H9 (cell line): ENCODE measurements around the gene BDH1. TPM values are rescaled to one million over a fixed set of nuclear protein-coding genes. Genes with fewer than 3 reads are reported as not detected.

Source experiments
- DNase-seq: peaks from one replicate; pipeline ENCODE4 v3.0.0-alpha.2; 2017
- H2AFZ ChIP-seq: one replicate; pipeline ENCODE4 v1.6.1; 2013; ENCODE audit warnings: mild to moderate bottlenecking, low read length, control low read depth, moderate library complexity
- H2AK5ac ChIP-seq: 2 replicates; pipeline ENCODE4 v1.6.1; 2013; ENCODE audit warnings: low read length, control low read depth, mixed read lengths; ENCODE audit not compliant: insufficient read length
- H2BK120ac ChIP-seq: one replicate; pipeline ENCODE4 v1.6.1; 2013; ENCODE audit warnings: low read depth, mild to moderate bottlenecking, low read length, control low read depth, inconsistent platforms; ENCODE audit not compliant: poor library complexity, severe bottlenecking
- H2BK12ac ChIP-seq: 2 replicates; pipeline ENCODE4 v1.6.1; 2013; ENCODE audit warnings: low read length, control low read depth, mixed read lengths, low read depth; ENCODE audit not compliant: insufficient read length
- H2BK15ac ChIP-seq: 2 replicates; pipeline ENCODE4 v1.6.1; 2013; ENCODE audit warnings: low read depth, low read length, control low read depth
- H2BK20ac ChIP-seq: one replicate; pipeline ENCODE4 v1.6.1; 2013; ENCODE audit warnings: low read depth, mild to moderate bottlenecking, low read length, control low read depth, inconsistent platforms; ENCODE audit not compliant: poor library complexity, severe bottlenecking
- H2BK5ac ChIP-seq: 2 replicates; pipeline ENCODE4 v1.6.1; 2013; ENCODE audit warnings: low read length, control low read depth, mixed read lengths; ENCODE audit not compliant: insufficient read length
- H3K14ac ChIP-seq: 2 replicates; pipeline ENCODE4 v1.6.1; 2013; ENCODE audit warnings: low read length, control low read depth; ENCODE audit not compliant: insufficient read depth
- H3K18ac ChIP-seq: 2 replicates; pipeline ENCODE4 v1.6.1; 2013; ENCODE audit warnings: low read depth, mild to moderate bottlenecking, mixed read lengths, low read length, control low read depth; ENCODE audit not compliant: insufficient read length
- H3K23ac ChIP-seq: 2 replicates; pipeline ENCODE4 v1.6.1; 2013; ENCODE audit warnings: low read length, control low read depth, mixed read lengths, low read depth; ENCODE audit not compliant: insufficient read length
- H3K23me2 ChIP-seq: 2 replicates; pipeline ENCODE4 v1.6.1; 2013; ENCODE audit warnings: low read depth, mild to moderate bottlenecking, mixed read lengths, low read length, control low read depth; ENCODE audit not compliant: insufficient read length, poor library complexity, severe bottlenecking
- H3K27ac ChIP-seq: 2 replicates; pipeline ENCODE4 v1.5.1; 2013; ENCODE audit warnings: low read length, control low read depth, mixed read lengths, low read depth; ENCODE audit not compliant: insufficient read length
- H3K27me3 ChIP-seq: 2 replicates; pipeline ENCODE4 v1.6.1; 2013; ENCODE audit warnings: low read length, control low read depth, inconsistent platforms; ENCODE audit not compliant: insufficient read depth
- H3K4ac ChIP-seq: 2 replicates; pipeline ENCODE4 v1.6.1; 2013; ENCODE audit warnings: low read depth, mild to moderate bottlenecking, control low read depth, inconsistent platforms, low read length, moderate library complexity
- H3K4me1 ChIP-seq: 2 replicates; pipeline ENCODE4 v1.6.1; 2013; ENCODE audit warnings: low read length, control low read depth, inconsistent platforms; ENCODE audit not compliant: insufficient read depth
- H3K4me2 ChIP-seq: 2 replicates; pipeline ENCODE4 v1.6.1; 2013; ENCODE audit warnings: low read length, control low read depth, mixed read lengths; ENCODE audit not compliant: insufficient read length, insufficient read depth
- H3K56ac ChIP-seq: 2 replicates; pipeline ENCODE4 v1.6.1; 2013; ENCODE audit warnings: low read depth, mild to moderate bottlenecking, mixed read lengths, low read length, control low read depth; ENCODE audit not compliant: insufficient read length
- H3K79me1 ChIP-seq: 2 replicates; pipeline ENCODE4 v1.6.1; 2013; ENCODE audit warnings: low read depth, mild to moderate bottlenecking, moderate library complexity, low read length, control low read depth, inconsistent platforms; ENCODE audit not compliant: insufficient read depth, poor library complexity, severe bottlenecking
- H3K79me2 ChIP-seq: 2 replicates; pipeline ENCODE4 v1.6.1; 2013; ENCODE audit warnings: low read length, control low read depth, inconsistent platforms; ENCODE audit not compliant: insufficient read depth
- H3K9ac ChIP-seq: 2 replicates; pipeline ENCODE4 v1.6.1; 2013; ENCODE audit warnings: low read length, control low read depth, mixed read lengths; ENCODE audit not compliant: insufficient read length; ENCODE audit errors: extremely low read depth
- H3K9me3 ChIP-seq: one replicate; pipeline ENCODE4 v1.6.1; 2013; ENCODE audit warnings: low read depth, low read length, inconsistent platforms; ENCODE audit not compliant: control insufficient read depth
- H3T11ph ChIP-seq: one replicate; pipeline ENCODE4 v1.6.1; 2013; ENCODE audit warnings: mild to moderate bottlenecking, low read length, control low read depth, inconsistent platforms
- H4K20me1 ChIP-seq: one replicate; pipeline ENCODE4 v1.6.1; 2013; ENCODE audit not compliant: control insufficient read depth, insufficient read length, insufficient read depth
- H4K5ac ChIP-seq: 2 replicates; pipeline ENCODE4 v1.6.1; 2013; ENCODE audit warnings: low read depth, mild to moderate bottlenecking, mixed read lengths, low read length, control low read depth; ENCODE audit not compliant: insufficient read length
- H4K8ac ChIP-seq: replicated peaks from 2 replicates; pipeline ENCODE4 v1.6.1; 2013; ENCODE audit warnings: low read length, control low read depth, mixed read lengths, low read depth; ENCODE audit not compliant: insufficient read length
- H4K91ac ChIP-seq: 2 replicates; pipeline ENCODE4 v1.6.1; 2013; ENCODE audit warnings: low read depth, mild to moderate bottlenecking, moderate library complexity, mixed read lengths, low read length, control low read depth; ENCODE audit not compliant: insufficient read length
- H3K27ac Mint-ChIP-seq, 3 experiments: 2 replicates in 2 of 3; 3 replicates in 1 of 3; pipeline ENCODE4 v1.8.0; 2020 to 2021; ENCODE audit warnings: mixed read lengths in 3 of 3, mild to moderate bottlenecking in 1 of 3, moderate library complexity in 1 of 3
- H3K27me3 Mint-ChIP-seq: 2 replicates; pipeline ENCODE4 v1.8.0; 2021; ENCODE audit warnings: low read depth, mild to moderate bottlenecking, moderate library complexity, mixed read lengths
- H3K36me3 Mint-ChIP-seq, 3 experiments: 2 replicates in 2 of 3; 3 replicates in 1 of 3; pipeline ENCODE4 v1.8.0; 2020 to 2021; ENCODE audit warnings: low read depth in 3 of 3, mixed read lengths in 3 of 3; ENCODE audit not compliant: insufficient read depth in 1 of 3
- H3K4me1 Mint-ChIP-seq, 2 experiments: 2 replicates each; pipeline ENCODE4 v1.8.0; 2020; ENCODE audit warnings: mixed read lengths in 2 of 2
- H3K4me3 Mint-ChIP-seq, 2 experiments: 2 replicates in 1 of 2; 3 replicates in 1 of 2; pipeline ENCODE4 v1.8.0; 2020 to 2021; ENCODE audit warnings: mild to moderate bottlenecking in 2 of 2, mixed read lengths in 2 of 2, moderate library complexity in 1 of 2
- H3K9me3 Mint-ChIP-seq, 2 experiments: 2 replicates in 1 of 2; 3 replicates in 1 of 2; pipeline ENCODE4 v1.8.0; 2020; ENCODE audit warnings: mild to moderate bottlenecking in 2 of 2, mixed read lengths in 2 of 2, moderate library complexity in 1 of 2
- CTCF ChIP-seq: fragments of 200-600 bp; sonication (generic); conservative IDR thresholded peaks from 3 replicates; pipeline ENCODE4 v1.8.0; 2021; ENCODE audit warnings: antibody characterized with exemption, mild to moderate bottlenecking
- WGBS: extraction: QIAGEN DNeasy Blood & Tissue Kit; methylation state at CpG from one replicate; pipeline ENCODE4 v1.1.7; 2013; ENCODE audit warnings: missing lambda C conversion rate, low lambda C conversion rate, mixed read lengths; ENCODE audit not compliant: insufficient read length; ENCODE audit errors: extremely low coverage; 5-methylcytosine and 5-hydroxymethylcytosine counted together
- total RNA-seq: library from RNA; stranded (reverse); gene quantifications from 2 replicates; pipeline ENCODE4 v1.2.1, GENCODE V29; 2021

Gene BDH1
- total RNA-seq, 1 experiment from 2014 or later, result 23.8 TPM

GRCh38 chr3:197578376-197578775, 22.6 kb upstream of the BDH1 start:
- WGBS, result no CpG with 5 or more reads among the region's 6 CpGs
- H3K79me1 ChIP-seq, result no peaks in the 10 kb centered on the region
- peaks cover 2 to 14% (median 13%) of the 10 kb centered on the region in 3 experiments; a peak in 6 of 7 replicates for H3K36me3 Mint-ChIP-seq

More at GRCh38 chr3:197578376-197578775, 22.6 kb upstream of the BDH1 start:
- Mint-ChIP-seq H3K27me3 (peaks cover 3% of the 10 kb centered on the region), H3K4me1 (peaks cover 75 to 80% of the 10 kb centered on the region in 2 experiments), H3K27ac (peak overlapping the region in 1 of 3 experiments; percentile 22; a peak in 1 of 7 replicates), H3K4me3 (no peak overlapping the region), H3K9me3 (peaks cover 15 to 17% of the 10 kb centered on the region in 2 experiments)
- H3K27ac ChIP-seq, result no peak overlapping the region
- H2BK5ac ChIP-seq, result no peak overlapping the region
- no peak overlapping the region for H3K56ac ChIP-seq
- no peak overlapping the region for H2BK120ac ChIP-seq
- H3K79me2 ChIP-seq, result no peaks in the 10 kb centered on the region
- peaks cover 2% of the 10 kb centered on the region for H4K20me1 ChIP-seq
- no peak overlapping the region for H3K14ac ChIP-seq
- H3K9ac ChIP-seq, result no peak overlapping the region
- no peaks in the 10 kb centered on the region for H3K27me3 ChIP-seq
- H3K23me2 ChIP-seq, result no peaks in the 10 kb centered on the region
- no peak for TF ChIP-seq CTCF
- H4K5ac ChIP-seq, result no peak overlapping the region
- H2AFZ ChIP-seq, result no peak overlapping the region
- H3K23ac ChIP-seq, result no peak overlapping the region
- H3K4ac ChIP-seq, result no peak overlapping the region
- H2BK20ac ChIP-seq, result no peak overlapping the region
- no peak overlapping the region for H4K8ac ChIP-seq
- no peaks in the 10 kb centered on the region for H3K9me3 ChIP-seq
- H3T11ph ChIP-seq, result no peak overlapping the region
- H2BK12ac ChIP-seq, result no peak overlapping the region
- H2BK15ac ChIP-seq, result no peak overlapping the region
- H3K18ac ChIP-seq, result no peak overlapping the region
- no peak overlapping the region for H2AK5ac ChIP-seq
- H3K4me1 ChIP-seq, result peaks cover 22% of the 10 kb centered on the region
- no peak overlapping the region for H4K91ac ChIP-seq
- no peak overlapping the region for H3K4me2 ChIP-seq
- DNase-seq, result no peak
